Astrocyte (in vitro differentiated cells and primary cell): ENCODE measurements around the gene PRTG.

ENCODE experiments used
- EZH2 ChIP-seq: IDR thresholded peaks from 2 replicates; pipeline ENCODE4 v1.6.1; 2012; ENCODE audit warnings: mild to moderate bottlenecking, low read length, inconsistent platforms; ENCODE audit not compliant: insufficient read depth
- TF ChIP-seq, protein P1 (sequence below): IDR thresholded peaks from 2 replicates; pipeline ENCODE4 v1.5.1; 2011; ENCODE audit warnings: low read depth, mild to moderate bottlenecking, inconsistent platforms, low read length, moderate library complexity; ENCODE audit not compliant: insufficient read depth

DNA sequence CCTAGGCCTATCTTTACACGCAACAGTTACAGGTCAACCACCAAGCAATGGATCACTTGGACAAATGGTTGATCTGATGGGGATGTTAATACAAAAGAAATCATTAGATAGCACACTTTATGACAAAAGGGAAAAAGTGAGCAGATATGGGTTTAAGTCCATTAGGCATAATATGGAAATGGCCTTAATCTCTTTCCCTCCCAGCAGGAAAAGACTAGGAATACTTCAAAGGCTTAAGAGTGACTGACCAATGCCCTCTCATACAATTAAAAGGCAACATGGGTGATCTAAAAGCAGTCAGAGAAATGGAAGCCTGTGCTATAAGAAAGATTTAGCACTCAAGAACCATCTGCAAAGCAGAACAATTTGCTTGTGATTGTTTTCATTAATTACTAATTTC, 3.3 kb downstream of the PRTG start:
- TF ChIP-seq, protein P1, sequence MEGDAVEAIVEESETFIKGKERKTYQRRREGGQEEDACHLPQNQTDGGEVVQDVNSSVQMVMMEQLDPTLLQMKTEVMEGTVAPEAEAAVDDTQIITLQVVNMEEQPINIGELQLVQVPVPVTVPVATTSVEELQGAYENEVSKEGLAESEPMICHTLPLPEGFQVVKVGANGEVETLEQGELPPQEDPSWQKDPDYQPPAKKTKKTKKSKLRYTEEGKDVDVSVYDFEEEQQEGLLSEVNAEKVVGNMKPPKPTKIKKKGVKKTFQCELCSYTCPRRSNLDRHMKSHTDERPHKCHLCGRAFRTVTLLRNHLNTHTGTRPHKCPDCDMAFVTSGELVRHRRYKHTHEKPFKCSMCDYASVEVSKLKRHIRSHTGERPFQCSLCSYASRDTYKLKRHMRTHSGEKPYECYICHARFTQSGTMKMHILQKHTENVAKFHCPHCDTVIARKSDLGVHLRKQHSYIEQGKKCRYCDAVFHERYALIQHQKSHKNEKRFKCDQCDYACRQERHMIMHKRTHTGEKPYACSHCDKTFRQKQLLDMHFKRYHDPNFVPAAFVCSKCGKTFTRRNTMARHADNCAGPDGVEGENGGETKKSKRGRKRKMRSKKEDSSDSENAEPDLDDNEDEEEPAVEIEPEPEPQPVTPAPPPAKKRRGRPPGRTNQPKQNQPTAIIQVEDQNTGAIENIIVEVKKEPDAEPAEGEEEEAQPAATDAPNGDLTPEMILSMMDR = no peak
- no peak for TF ChIP-seq EZH2
